ENCODE data around the gene TBC1D8. TPM values are rescaled to one million over a fixed set of nuclear protein-coding genes. Genes with fewer than 3 reads are reported as not detected.
A peak's percentile ranks its signal among the peaks of the same experiment; 100 is the strongest.

TBC1D8 gene
- total RNA-seq, 1 experiment from 2014 or later, result 51.7 TPM

- H3K4me1 Mint-ChIP-seq, result peaks cover 43% of the 10 kb centered on the region
- H3K4me3 Mint-ChIP-seq, result no peak overlapping the region
- H3K9me3 Mint-ChIP-seq, result no peaks in the 10 kb centered on the region
- CTCF ChIA-PET, result interaction anchor here (0.6 to 5.8 kb wide), 27 partner anchors 10 to 558 kb away, joined by 3 to 102 read pairs (median 4); partner anchors contain the start of gene RPL31
- H3K36me3 Mint-ChIP-seq, result no peaks in the 10 kb centered on the region
- no peak for TF ChIP-seq NR3C1 (CRISPR knock-in tag; conservative IDR thresholded peaks at IDR 0.05; ENCODE audit: low read depth)
- no peak for TF ChIP-seq USF2 (CRISPR knock-in tag; IDR thresholded peaks at IDR 0.05)
- TF ChIP-seq ZNF317 (CRISPR knock-in tag; IDR thresholded peaks at IDR 0.05; ENCODE audit: borderline replicate concordance, low read depth), result no peak
- 0 out of 2 replicates have a peak, but pooled peaks have one; percentile 3 for TF ChIP-seq CTCF (IDR thresholded peaks at IDR 0.05)
- no peak for TF ChIP-seq ZSCAN18 (CRISPR knock-in tag; IDR thresholded peaks at IDR 0.05)
- TF ChIP-seq CBFB (CRISPR knock-in tag; IDR thresholded peaks at IDR 0.05; ENCODE audit: low read depth), result no peak
- H3K27me3 Mint-ChIP-seq (ENCODE audit: low read depth), result peaks cover 9% of the 10 kb centered on the region
- DNase-seq (ENCODE audit: low spot score) (no peak), ATAC-seq (no peak; the same call in 1 of the 2 replicates)
- POLR2A ChIA-PET, result interaction anchor here (0.5 to 1.1 kb wide), 3 partner anchors 31 to 116 kb away, joined by 3 read pairs; no protein-coding TSS in a partner anchor
- no peak overlapping the region for H3K27ac Mint-ChIP-seq
These were observed 2.0 kb upstream of the TBC1D8 start for GRCh38 chr2:101153077-101153707.

- peaks cover 9% of the 10 kb centered on the region for H3K27me3 Mint-ChIP-seq (ENCODE audit: low read depth)
- DNase-seq (ENCODE audit: low spot score) (peak; percentile 58), ATAC-seq (peak; percentile 40)
- TF ChIP-seq MYBL2 (CRISPR knock-in tag; IDR thresholded peaks at IDR 0.05) (0 out of 2 replicates have a peak, but pooled peaks have one; percentile 9), NR3C1 (CRISPR knock-in tag; conservative IDR thresholded peaks at IDR 0.05; ENCODE audit: low read depth) (no peak), CTCF (IDR thresholded peaks at IDR 0.05) (0 out of 2 replicates have a peak, but pooled peaks have one; percentile 15), GABPB1 (CRISPR knock-in tag; IDR thresholded peaks at IDR 0.05) (peak; percentile 77)
- peaks cover 50% of the 10 kb centered on the region for H3K4me1 Mint-ChIP-seq
- ChIA-PET CTCF (interaction anchor here (0.6 to 5.8 kb wide), 32 partner anchors 11 to 558 kb away, joined by 3 to 102 read pairs (median 4); partner anchors contain the start of gene RPL31), POLR2A (interaction anchor here (1.0 to 1.1 kb wide), 2 partner anchors 65 to 116 kb away, joined by 3 read pairs; no protein-coding TSS in a partner anchor)
- no peaks in the 10 kb centered on the region for H3K36me3 Mint-ChIP-seq
- H3K4me3 Mint-ChIP-seq, result peak overlapping the region; percentile 77
- H3K9me3 Mint-ChIP-seq, result no peaks in the 10 kb centered on the region
- peak overlapping the region; percentile 51; the same call in 1 of the 2 replicates for H3K27ac Mint-ChIP-seq
These were observed 1.3 kb upstream of the TBC1D8 start for GRCh38 chr2:101152272-101153076.

GRCh38 chr2:101151859-101152271, 683 bp upstream of the TBC1D8 start:
- TF ChIP-seq MYBL2 (CRISPR knock-in tag; IDR thresholded peaks at IDR 0.05) (0 out of 2 replicates have a peak, but pooled peaks have one; percentile 8), FOXP4 (CRISPR knock-in tag; IDR thresholded peaks at IDR 0.05) (no peak), ZNF317 (CRISPR knock-in tag; IDR thresholded peaks at IDR 0.05; ENCODE audit: borderline replicate concordance, low read depth) (no peak), MAX (CRISPR knock-in tag; IDR thresholded peaks at IDR 0.05) (peak; percentile 12; the same call in 1 of the 2 replicates), ARID4B (CRISPR knock-in tag; IDR thresholded peaks at IDR 0.05; ENCODE audit: borderline replicate concordance) (peak; percentile 10; the same call in 1 of the 2 replicates)
- ChIA-PET CTCF (interaction anchor here (0.6 to 5.8 kb wide), 17 partner anchors 15 to 557 kb away, joined by 3 to 102 read pairs (median 5); no protein-coding TSS in a partner anchor), POLR2A (interaction anchor here (0.9 kb wide), 1 partner anchor 149 kb away, joined by 3 read pairs; the partner anchor contains the start of gene RPL31)
- DNase-seq (ENCODE audit: low spot score) (no peak), ATAC-seq (peak; percentile 6)
- H3K27ac Mint-ChIP-seq, result peak overlapping the region; percentile 51; the same call in 1 of the 2 replicates
- no peaks in the 10 kb centered on the region for H3K36me3 Mint-ChIP-seq
- H3K4me1 Mint-ChIP-seq, result peaks cover 56% of the 10 kb centered on the region
- H3K4me3 Mint-ChIP-seq, result peak overlapping the region; percentile 77
- H3K27me3 Mint-ChIP-seq (ENCODE audit: low read depth), result peaks cover 9% of the 10 kb centered on the region
- no peaks in the 10 kb centered on the region for H3K9me3 Mint-ChIP-seq
